HEK293 (cell line): ENCODE results near the gene OR7G2.

Source experiments
- CTCF ChIA-PET: fragments of 350-600 bp; formaldehyde crosslinking; extraction: SDS; loops from one replicate; lab custom pipeline; 2021; ENCODE audit warnings: antibody characterized with exemption; lab: Yijun Ruan, JAX
- POLR2A ChIA-PET: fragments of 300-600 bp; formaldehyde crosslinking; extraction: SDS; loops from one replicate; lab custom pipeline; 2020; ENCODE audit warnings: antibody characterized with exemption, inconsistent platforms; lab: Yijun Ruan, JAX
- H3K27ac ChIP-seq: fragments of 200-500 bp; sonication (Bioruptor generic); 2 replicates; pipeline ENCODE4 v1.5.1; 2014; ENCODE audit warnings: low read depth, low read length, control low read depth, inconsistent platforms; ENCODE audit errors: extremely low read depth
- H3K36me3 ChIP-seq, 2 experiments: fragments of 200-500 bp in 1 of 2; sonication (Bioruptor generic) in 1 of 2; 1 replicate in 1 of 2; 2 replicates in 1 of 2; pipeline ENCODE4 v1.5.1; 2014 to 2017; ENCODE audit warnings: inconsistent platforms in 2 of 2, low read length in 2 of 2; ENCODE audit not compliant: control insufficient read depth in 2 of 2, insufficient read depth in 1 of 2
- H3K4me1 ChIP-seq: fragments of 200-500 bp; sonication (Bioruptor generic); 2 replicates; pipeline ENCODE4 v1.5.1; 2014; ENCODE audit warnings: mild to moderate bottlenecking, low read length, inconsistent platforms; ENCODE audit not compliant: control insufficient read depth, insufficient read depth
- H3K4me3 ChIP-seq: 2 replicates; pipeline ENCODE4 v1.5.1; 2011; ENCODE audit warnings: low read depth, mild to moderate bottlenecking, control low read depth, low read length, moderate library complexity
- H3K9me3 ChIP-seq: fragments of 200-500 bp; sonication (Bioruptor generic); 2 replicates; pipeline ENCODE4 v1.5.1; 2014; ENCODE audit warnings: low read depth, low read length, inconsistent platforms; ENCODE audit not compliant: control insufficient read depth, insufficient read depth
- GFI1B ChIP-seq: fragments of 450-650 bp; formaldehyde crosslinking; IDR thresholded peaks from 2 replicates; pipeline ENCODE4 v1.5.1; 2016; ENCODE audit warnings: missing biosample characterization, missing genetic modification characterization
- GLI2 ChIP-seq: fragments of 450-650 bp; formaldehyde crosslinking; IDR thresholded peaks from 2 replicates; pipeline ENCODE4; 2017; ENCODE audit warnings: missing biosample characterization, missing genetic modification characterization, low read depth, borderline replicate concordance
- HOXA7 ChIP-seq: sonication (generic); formaldehyde crosslinking; IDR thresholded peaks from 2 replicates; pipeline ENCODE4 v1.8.1; 2022; ENCODE audit warnings: missing genetic modification reagents, borderline replicate concordance
- HOXC10 ChIP-seq: sonication (generic); formaldehyde crosslinking; IDR thresholded peaks from 2 replicates; pipeline ENCODE4 v1.8.1; 2023; ENCODE audit warnings: mild to moderate bottlenecking, missing genetic modification reagents
- HOXD13 ChIP-seq: sonication (generic); formaldehyde crosslinking; IDR thresholded peaks from 2 replicates; pipeline ENCODE4 v1.8.0; 2022; ENCODE audit warnings: missing genetic modification reagents, borderline replicate concordance
- KLF9 ChIP-seq: fragments of 450-650 bp; formaldehyde crosslinking; IDR thresholded peaks from 2 replicates; pipeline ENCODE4 v1.5.1; 2016; ENCODE audit warnings: missing biosample characterization, missing genetic modification characterization, low read depth
- SCRT2 ChIP-seq: fragments of 450-650 bp; formaldehyde crosslinking; IDR thresholded peaks from 2 replicates; pipeline ENCODE4 v1.5.1; 2016; ENCODE audit warnings: missing biosample characterization, missing genetic modification characterization
- TCF7L2 ChIP-seq: IDR thresholded peaks from 2 replicates; pipeline ENCODE4 v1.6.1; 2011; ENCODE audit warnings: low read depth, mild to moderate bottlenecking, inconsistent platforms, low read length, moderate library complexity, borderline replicate concordance
- WT1 ChIP-seq: fragments of 450-650 bp; formaldehyde crosslinking; IDR thresholded peaks from 2 replicates; pipeline ENCODE4 v1.5.1; 2016; ENCODE audit warnings: missing biosample characterization, missing genetic modification characterization
- ZBTB11 ChIP-seq: fragments of 450-650 bp; formaldehyde crosslinking; conservative IDR thresholded peaks from 2 replicates; pipeline ENCODE4 v1.5.1; 2016; ENCODE audit warnings: low read depth, missing biosample characterization, missing genetic modification characterization
- ZNF10 ChIP-seq: fragments of 450-650 bp; formaldehyde crosslinking; IDR thresholded peaks from 2 replicates; pipeline ENCODE4 v1.5.1; 2017; ENCODE audit warnings: missing biosample characterization, missing genetic modification characterization
- ZNF121 ChIP-seq: fragments of 450-650 bp; formaldehyde crosslinking; IDR thresholded peaks from 2 replicates; pipeline ENCODE4 v1.5.1; 2016; ENCODE audit warnings: missing biosample characterization, missing genetic modification characterization
- ZNF132 ChIP-seq: fragments of 450-650 bp; formaldehyde crosslinking; IDR thresholded peaks from 2 replicates; pipeline ENCODE4 v1.5.1; 2017; ENCODE audit warnings: missing biosample characterization, missing genetic modification characterization, borderline replicate concordance
- ZNF155 ChIP-seq: fragments of 450-650 bp; formaldehyde crosslinking; IDR thresholded peaks from 2 replicates; pipeline ENCODE4 v1.5.1; 2016; ENCODE audit warnings: missing biosample characterization, missing genetic modification characterization
- ZNF174 ChIP-seq: fragments of 450-650 bp; formaldehyde crosslinking; IDR thresholded peaks from 2 replicates; pipeline ENCODE4 v1.5.0; 2017; ENCODE audit warnings: missing biosample characterization, mild to moderate bottlenecking, missing genetic modification characterization
- ZNF324 ChIP-seq: fragments of 450-650 bp; formaldehyde crosslinking; IDR thresholded peaks from 2 replicates; pipeline ENCODE4 v1.5.1; 2016; ENCODE audit warnings: missing biosample characterization, missing genetic modification characterization
- ZNF416 ChIP-seq: fragments of 450-650 bp; formaldehyde crosslinking; IDR thresholded peaks from 2 replicates; pipeline ENCODE4 v1.5.1; 2016; ENCODE audit warnings: missing biosample characterization, missing genetic modification characterization
- ZNF513 ChIP-seq: fragments of 450-650 bp; IDR thresholded peaks from 2 replicates; pipeline ENCODE4 v1.5.1; 2018; ENCODE audit warnings: missing biosample characterization, missing genetic modification characterization
- ZNF530 ChIP-seq: fragments of 450-650 bp; formaldehyde crosslinking; IDR thresholded peaks from 2 replicates; pipeline ENCODE4 v1.5.1; 2016; ENCODE audit warnings: low read depth, missing biosample characterization, missing genetic modification characterization
- ZNF560 ChIP-seq: fragments of 450-650 bp; formaldehyde crosslinking; IDR thresholded peaks from 2 replicates; pipeline ENCODE4 v1.5.1; 2017; ENCODE audit warnings: missing biosample characterization, missing genetic modification characterization, borderline replicate concordance
- ZNF629 ChIP-seq: fragments of 450-650 bp; formaldehyde crosslinking; IDR thresholded peaks from 2 replicates; pipeline ENCODE4 v1.5.1; 2017; ENCODE audit warnings: missing biosample characterization, missing genetic modification characterization
- ZNF76 ChIP-seq: fragments of 450-650 bp; formaldehyde crosslinking; IDR thresholded peaks from 2 replicates; pipeline ENCODE4; 2016; ENCODE audit warnings: low read depth, missing biosample characterization, missing genetic modification characterization, borderline replicate concordance
- ZSCAN30 ChIP-seq: fragments of 450-650 bp; IDR thresholded peaks from 2 replicates; pipeline ENCODE4 v1.5.1; 2018; ENCODE audit warnings: missing biosample characterization, mild to moderate bottlenecking, missing genetic modification characterization, moderate library complexity

OR7G2 gene

GRCh38 chr19:9151367-9151766 lies 44.1 kb upstream of the OR7G2 start:
- H3K9me3 ChIP-seq = no peaks in the 10 kb centered on the region; the same call in 1 of the 2 replicates
- H3K4me1 ChIP-seq = no peaks in the 10 kb centered on the region
- H3K4me3 ChIP-seq = no peak overlapping the region
- CTCF ChIA-PET = no interaction called here
- TF ChIP-seq ZNF560 (no peak), GFI1B (tag by site-specific recombination) (no peak), HOXA7 (CRISPR knock-in tag) (no peak), ZNF10 (tag by site-specific recombination) (no peak), ZNF132 (tag by site-specific recombination) (no peak), GLI2 (tag by site-specific recombination) (no peak), ZNF513 (tag by site-specific recombination) (no peak), ZNF324 (tag by site-specific recombination) (no peak), SCRT2 (tag by site-specific recombination) (no peak), TCF7L2 (no peak), HOXD13 (no peak)
- peaks cover 12 to 86% of the 10 kb centered on the region in 2 experiments for H3K36me3 ChIP-seq
- POLR2A ChIA-PET = no interaction called here
- no peak overlapping the region for H3K27ac ChIP-seq

- no peak overlapping the region for H3K4me3 ChIP-seq
- H3K4me1 ChIP-seq = no peaks in the 10 kb centered on the region
- no peak overlapping the region for H3K27ac ChIP-seq
- no peak for TF ChIP-seq ZNF530 (tag by site-specific recombination)
- TF ChIP-seq ZSCAN30 = no peak
- TF ChIP-seq SCRT2 (tag by site-specific recombination) = no peak
- no peak for TF ChIP-seq ZBTB11
- TF ChIP-seq ZNF121 (tag by site-specific recombination) = no peak
- TF ChIP-seq ZNF416 = no peak
- TF ChIP-seq ZNF629 (tag by site-specific recombination) = no peak
- no peak for TF ChIP-seq ZNF76
- TF ChIP-seq ZNF513 (tag by site-specific recombination) = no peak
- TF ChIP-seq ZNF174 (tag by site-specific recombination) = no peak
- no peak for TF ChIP-seq WT1 (tag by site-specific recombination)
- TF ChIP-seq ZNF155 (tag by site-specific recombination) = no peak
- no peak for TF ChIP-seq HOXC10 (CRISPR knock-in tag)
- TF ChIP-seq KLF9 = no peak
- POLR2A ChIA-PET = no interaction called here
- H3K9me3 ChIP-seq = no peaks in the 10 kb centered on the region; the same call in 1 of the 2 replicates
- peaks cover 6 to 79% of the 10 kb centered on the region in 2 experiments for H3K36me3 ChIP-seq
- CTCF ChIA-PET = no interaction called here
Measured at GRCh38 chr19:9150650-9151049, 43.4 kb upstream of the OR7G2 start.
